Endothelial cell of umbilical vein (primary cell): ENCODE results near the gene DCTN4. TPM values are rescaled to one million over a fixed set of nuclear protein-coding genes. Genes with fewer than 3 reads are reported as not detected.

Experiments
- BruUV-seq: library from RNA; stranded (reverse); fragments of 400-500 nt; replicated peaks from 2 replicates; lab custom pipeline; 2021; lab: Mats Ljungman, UMichigan
- CTCF ChIA-PET: fragments of 300-600, 350-600 bp; sonication (Branson Sonifier 250); formaldehyde crosslinking; loops from one replicate; lab custom pipeline; 2021; ENCODE audit warnings: antibody characterized with exemption, inconsistent platforms; lab: Charles Lee
- POLR2A ChIA-PET: fragments of 300-600, 350-600 bp; sonication (Branson Sonifier 250); formaldehyde crosslinking; loops from one replicate; lab custom pipeline; 2021; ENCODE audit warnings: antibody characterized with exemption, inconsistent platforms; lab: Charles Lee
- DNase-seq: peaks from one replicate; pipeline ENCODE4 v3.0.0-alpha.2; 2011; ENCODE audit warnings: low read depth, low spot score
- FAIRE-seq: peaks from 2 replicates; lab custom pipeline; 2011; peaks lifted over from hg19 to GRCh38; lab: Jason Lieb, UNC
- H2AFZ ChIP-seq: 2 replicates; pipeline ENCODE4 v1.6.0; 2012; ENCODE audit warnings: low read depth, low read length, control low read depth, inconsistent platforms
- H3K27ac ChIP-seq: 2 replicates; pipeline ENCODE4 v1.5.1; 2011; ENCODE audit warnings: low read depth, mild to moderate bottlenecking, control low read depth, low read length, moderate library complexity; ENCODE audit not compliant: insufficient read depth
- H3K27me3 ChIP-seq, 2 experiments: 2 replicates each; pipeline versions ENCODE4 v1.6.0 to v1.6.1; 2011; ENCODE audit warnings: low read length in 2 of 2, mixed read lengths in 1 of 2; ENCODE audit not compliant: control insufficient read depth in 2 of 2, insufficient read depth in 2 of 2
- H3K36me3 ChIP-seq, 2 experiments: 2 replicates in 1 of 2; 3 replicates in 1 of 2; pipeline ENCODE4 v1.5.1; 2011; ENCODE audit warnings: low read length in 2 of 2, mild to moderate bottlenecking in 1 of 2, moderate library complexity in 1 of 2; ENCODE audit not compliant: control insufficient read depth in 2 of 2, insufficient read depth in 2 of 2; ENCODE audit errors: extremely low read depth in 1 of 2
- H3K4me1 ChIP-seq: 3 replicates; pipeline ENCODE4 v1.5.1; 2011; ENCODE audit warnings: mild to moderate bottlenecking, low read length; ENCODE audit not compliant: control insufficient read depth, insufficient read depth; ENCODE audit errors: extremely low read depth
- H3K4me2 ChIP-seq: 2 replicates; pipeline ENCODE4 v1.6.1; 2011; ENCODE audit warnings: low read length, control low read depth, mixed read lengths; ENCODE audit not compliant: insufficient read depth
- H3K4me3 ChIP-seq, 3 experiments: fragments of 200-600 bp in 1 of 3; sonication (generic), shearing (Covaris generic) in 1 of 3; replicated peaks in 1 of 3; 2 replicates each; pipeline ENCODE4 v1.5.1; 2011 to 2016; ENCODE audit warnings: control low read depth in 3 of 3, low read length in 3 of 3, mild to moderate bottlenecking in 2 of 3, inconsistent platforms in 1 of 3, low read depth in 1 of 3, moderate library complexity in 1 of 3; ENCODE audit not compliant: insufficient read depth in 1 of 3
- H3K79me2 ChIP-seq: 2 replicates; pipeline ENCODE4 v1.6.0; 2012; ENCODE audit warnings: low read length, inconsistent platforms; ENCODE audit not compliant: control insufficient read depth, insufficient read depth
- H3K9ac ChIP-seq: replicated peaks from 2 replicates; pipeline ENCODE3; 2011; ENCODE audit warnings: low read length, control low read depth; ENCODE audit not compliant: insufficient read depth; ENCODE audit errors: extremely low read depth
- H3K9me1 ChIP-seq: replicated peaks from 3 replicates; pipeline ENCODE4 v1.6.0; 2011; ENCODE audit warnings: mild to moderate bottlenecking, low read length; ENCODE audit not compliant: control insufficient read depth, insufficient read depth; ENCODE audit errors: extremely low read depth
- H3K9me3 ChIP-seq: replicated peaks from 2 replicates; pipeline ENCODE4 v1.5.1; 2012; ENCODE audit warnings: low read length, inconsistent platforms; ENCODE audit not compliant: control insufficient read depth, insufficient read depth
- H4K20me1 ChIP-seq: replicated peaks from 2 replicates; pipeline ENCODE3; 2011; ENCODE audit warnings: mild to moderate bottlenecking, low read length; ENCODE audit not compliant: control insufficient read depth, insufficient read depth; ENCODE audit errors: extremely low read depth
- EZH2 ChIP-seq: IDR thresholded peaks from 2 replicates; pipeline ENCODE4 v1.6.1; 2012; ENCODE audit warnings: borderline replicate concordance, low read depth, mild to moderate bottlenecking, moderate library complexity, low read length, inconsistent platforms; ENCODE audit not compliant: severe bottlenecking
- FOS ChIP-seq: IDR thresholded peaks from 2 replicates; pipeline ENCODE4 v1.6.1; 2011; ENCODE audit warnings: mild to moderate bottlenecking, low read length, moderate library complexity, borderline replicate concordance; ENCODE audit not compliant: insufficient read depth
- JUN ChIP-seq: IDR thresholded peaks from 2 replicates; pipeline ENCODE4 v1.6.1; 2011; ENCODE audit warnings: borderline replicate concordance, low read depth; ENCODE audit not compliant: insufficient read length, insufficient read depth
- MYC ChIP-seq: IDR thresholded peaks from one replicate; pipeline ENCODE4 v1.6.1; 2011; ENCODE audit warnings: mild to moderate bottlenecking, low read depth, low read length
- POLR2AphosphoS5 ChIP-seq: IDR thresholded peaks from 2 replicates; pipeline ENCODE4 v1.6.1; 2012; ENCODE audit warnings: low read depth, mild to moderate bottlenecking, control low read depth, low read length, moderate library complexity; ENCODE audit not compliant: insufficient read depth
- dilution Hi-C: fragments of 300-500 bp; cut with MboI; formaldehyde crosslinking; loops from one replicate; pipeline ENCODE4 v1.15.0; 2019; ENCODE audit warnings: low sequenced_read_pairs; ENCODE audit not compliant: extremely low pct_ligation_motif_present
- intact Hi-C: fragments of 100-400 bp; cut with micrococcal nuclease; formaldehyde crosslinking; loops from one replicate; pipeline ENCODE4 v1.10.0; 2022
- polyA plus RNA-seq, 4 experiments: library from polyadenylated mRNA; depleted of rRNA in 3 of 4; stranded (reverse) in 3 of 4; unstranded in 1 of 4; fragments of >200 nt; gene quantifications; 2 replicates each; pipeline versions ENCODE4 v1.2.1 to v1.2.3, GENCODE V29; 2011 to 2012; ENCODE audit warnings: missing spikeins in 1 of 4
- total RNA-seq: library from RNA; stranded (reverse); gene quantifications from 2 replicates; pipeline ENCODE4 v1.2.3, GENCODE V29; 2021

DCTN4 gene
- total and polyA plus RNA-seq, 2 donors (not counting 3 experiments of a cell fraction or from before 2014, with no cell fraction given): 22.4 to 47.3 TPM

DNA sequence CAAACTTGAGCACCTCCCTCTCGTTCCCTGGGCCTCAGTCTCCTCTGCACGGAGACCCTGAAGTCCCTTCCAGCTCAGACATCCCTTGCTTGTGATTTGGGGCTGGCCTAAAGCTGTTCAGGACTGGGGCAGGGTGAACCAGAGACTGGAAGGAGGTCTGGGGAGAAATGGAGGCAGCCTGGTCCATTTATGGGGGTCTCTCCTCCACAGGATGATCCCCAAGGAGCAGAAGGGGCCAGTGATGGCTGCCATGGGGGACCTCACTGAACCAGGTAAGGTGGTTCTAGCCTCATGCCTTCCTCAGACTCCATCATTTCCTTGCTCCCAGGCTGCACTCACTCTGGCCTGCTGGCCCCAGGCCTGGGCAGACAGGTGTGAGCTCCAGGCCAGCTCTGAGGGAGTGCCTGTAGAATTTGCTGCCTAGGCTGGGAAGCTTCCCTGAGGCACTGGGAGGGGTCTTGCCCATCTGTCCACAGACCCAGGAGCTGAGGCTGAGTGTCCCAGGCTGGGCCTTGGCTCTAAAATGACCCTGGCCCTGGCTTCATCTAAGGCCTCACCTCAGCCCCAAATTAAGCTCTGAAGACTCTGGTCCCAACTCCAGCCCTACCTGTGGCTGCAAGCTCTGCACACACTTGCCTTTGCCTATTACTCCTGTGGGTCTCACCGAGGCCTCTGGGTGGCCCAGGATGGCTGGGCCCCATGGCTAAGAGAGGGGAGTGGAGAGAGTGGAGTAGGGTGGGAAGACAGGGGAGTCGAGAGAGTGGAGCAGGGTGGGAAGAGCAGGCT lies 95.9 kb downstream of the DCTN4 start:
- Histone ChIP-seq H3K36me3 (no peaks in the 10 kb centered on the region), H3K9ac (no peak overlapping the region), H3K27me3 (peaks cover 22 to 23% of the 10 kb centered on the region in 2 experiments), H3K4me2 (no peak overlapping the region), H2AFZ (no peak overlapping the region), H3K9me3 (no peaks in the 10 kb centered on the region), H3K9me1 (no peaks in the 10 kb centered on the region), H3K4me1 (no peaks in the 10 kb centered on the region), H3K79me2 (no peaks in the 10 kb centered on the region), H3K27ac (no peak overlapping the region), H3K4me3 (no peak overlapping the region), H4K20me1 (no peaks in the 10 kb centered on the region)
- dilution Hi-C loops (no loop called here), intact Hi-C loops (no loop called here)
- TF ChIP-seq JUN: no peak
- TF ChIP-seq POLR2AphosphoS5: no peak
- CTCF ChIA-PET: interaction anchor here (0.6 to 1.9 kb wide), 6 partner anchors 38 to 1918 kb away, joined by 3 to 6 read pairs (median 4); partner anchors contain the start of gene RBM22
- FAIRE-seq (no peak), DNase-seq (no peak)
- POLR2A ChIA-PET: interaction anchor here (0.6 kb wide), 1 partner anchor 8 kb away, joined by 3 read pairs; no protein-coding TSS in a partner anchor
- no TSS peak for BruUV-seq

DNA sequence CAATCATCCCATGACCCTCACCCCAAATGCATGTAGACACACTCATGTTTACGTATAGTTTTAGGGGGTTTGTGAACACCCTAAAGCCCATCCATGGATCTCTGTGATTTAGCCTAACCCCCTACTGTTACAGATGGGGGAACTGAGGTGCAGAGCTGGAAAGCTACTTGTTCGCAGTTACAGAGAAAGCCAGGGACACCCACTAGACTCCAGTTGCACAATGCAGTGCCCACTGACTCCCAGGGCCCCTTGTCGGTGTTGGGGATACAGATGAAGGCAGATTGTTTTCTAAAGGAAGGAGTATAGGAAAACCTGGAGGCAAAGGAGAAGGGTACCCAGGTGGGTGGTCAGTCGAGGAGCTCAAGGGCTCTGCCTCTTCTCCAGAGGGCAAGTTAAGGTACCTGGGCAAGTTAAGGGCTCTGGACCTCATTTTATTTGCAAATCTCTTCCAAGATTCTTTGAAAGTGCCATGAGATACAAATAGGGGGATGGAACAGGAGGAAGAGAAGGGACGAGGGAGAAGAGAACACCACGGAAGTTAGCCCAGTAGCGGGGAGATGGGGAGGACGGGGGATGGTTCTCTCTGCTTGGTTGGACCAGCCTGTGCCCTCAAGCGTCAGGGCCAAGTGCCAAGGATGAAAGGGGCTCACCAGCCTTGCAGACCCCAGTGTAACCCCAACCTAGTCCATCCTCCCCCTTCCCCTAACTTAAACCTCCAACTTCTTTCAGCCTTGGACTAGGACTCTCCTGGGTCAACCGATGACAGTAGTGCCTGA lies 96.8 kb downstream of the DCTN4 start:
- Histone ChIP-seq H3K9me3 (no peaks in the 10 kb centered on the region), H3K27me3 (peaks cover 18 to 22% of the 10 kb centered on the region in 2 experiments), H3K9me1 (no peaks in the 10 kb centered on the region), H3K4me2 (no peak overlapping the region), H4K20me1 (no peaks in the 10 kb centered on the region), H3K36me3 (peaks cover 0 to 2% of the 10 kb centered on the region in 2 experiments), H3K27ac (no peak overlapping the region), H3K9ac (no peak overlapping the region), H2AFZ (no peak overlapping the region), H3K79me2 (no peaks in the 10 kb centered on the region), H3K4me3 (no peak overlapping the region), H3K4me1 (no peaks in the 10 kb centered on the region)
- POLR2A ChIA-PET: no interaction called here
- dilution Hi-C loops (no loop called here), intact Hi-C loops (no loop called here)
- no peak for FAIRE-seq
- CTCF ChIA-PET: interaction anchor here (1.1 to 1.5 kb wide), 5 partner anchors 10 to 185 kb away, joined by 3 to 6 read pairs (median 4); partner anchors contain the start of genes IRGM and RBM22
- DNase-seq: no peak
- no peak for TF ChIP-seq POLR2AphosphoS5
- peak; percentile 27 for TF ChIP-seq EZH2
- TF ChIP-seq FOS: no peak
- TF ChIP-seq MYC: no peak
- no TSS peak for BruUV-seq
